HG03280 (cell line): ENCODE results near the gene GSTM2.

Experiments
- ATAC-seq: cut with Tn5 transposase; IDR thresholded peaks from one replicate; pipeline ENCODE4 v1.9.1; 2021; ENCODE audit warnings: mild to moderate bottlenecking, moderate library complexity; ENCODE audit not compliant: unreplicated experiment

Gene GSTM2

DNA sequence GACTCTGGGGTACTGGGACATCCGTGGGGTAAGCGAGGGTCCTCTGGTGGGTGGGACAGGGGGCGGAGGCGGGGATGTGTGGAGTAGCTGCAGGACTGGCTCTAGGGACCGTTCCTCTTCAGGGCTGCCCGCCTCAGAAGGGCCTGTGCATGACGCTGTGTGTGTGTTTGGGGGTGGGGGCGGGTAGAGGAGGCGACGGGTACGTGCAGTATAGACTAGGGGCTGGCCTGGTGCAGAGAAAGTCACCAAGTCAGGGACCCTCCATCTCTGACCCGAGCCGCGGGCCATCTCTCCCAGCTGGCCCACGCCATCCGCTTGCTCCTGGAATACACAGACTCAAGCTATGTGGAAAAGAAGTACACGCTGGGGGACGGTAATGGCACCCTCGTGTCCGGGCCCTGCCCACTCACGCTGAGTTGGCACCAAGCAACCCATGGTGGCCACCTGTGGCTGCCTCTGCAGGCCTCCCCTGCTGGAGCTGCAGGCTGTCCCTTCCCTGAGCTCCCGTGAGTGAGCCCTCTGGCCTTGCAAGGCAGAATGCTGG, 44.5 kb downstream of the GSTM2 start:
- no peak for ATAC-seq

DNA sequence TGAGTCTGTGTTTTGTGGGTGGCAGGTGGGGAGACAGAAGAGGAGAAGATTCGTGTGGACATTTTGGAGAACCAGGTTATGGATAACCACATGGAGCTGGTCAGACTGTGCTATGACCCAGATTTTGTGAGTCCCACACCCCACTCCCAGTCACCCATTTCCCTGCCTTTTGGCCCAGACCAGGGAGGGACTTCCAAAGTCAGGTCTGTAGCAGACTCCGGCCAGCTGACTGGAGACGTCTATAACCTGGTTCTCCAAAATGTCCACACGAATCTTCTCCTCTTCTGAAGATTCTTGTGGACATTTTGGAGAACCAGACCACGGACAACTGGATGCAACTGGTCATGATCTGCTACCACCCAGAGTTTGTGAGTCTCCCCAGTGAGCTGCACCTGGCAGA, 45.8 kb downstream of the GSTM2 start:
- ATAC-seq = no peak

DNA sequence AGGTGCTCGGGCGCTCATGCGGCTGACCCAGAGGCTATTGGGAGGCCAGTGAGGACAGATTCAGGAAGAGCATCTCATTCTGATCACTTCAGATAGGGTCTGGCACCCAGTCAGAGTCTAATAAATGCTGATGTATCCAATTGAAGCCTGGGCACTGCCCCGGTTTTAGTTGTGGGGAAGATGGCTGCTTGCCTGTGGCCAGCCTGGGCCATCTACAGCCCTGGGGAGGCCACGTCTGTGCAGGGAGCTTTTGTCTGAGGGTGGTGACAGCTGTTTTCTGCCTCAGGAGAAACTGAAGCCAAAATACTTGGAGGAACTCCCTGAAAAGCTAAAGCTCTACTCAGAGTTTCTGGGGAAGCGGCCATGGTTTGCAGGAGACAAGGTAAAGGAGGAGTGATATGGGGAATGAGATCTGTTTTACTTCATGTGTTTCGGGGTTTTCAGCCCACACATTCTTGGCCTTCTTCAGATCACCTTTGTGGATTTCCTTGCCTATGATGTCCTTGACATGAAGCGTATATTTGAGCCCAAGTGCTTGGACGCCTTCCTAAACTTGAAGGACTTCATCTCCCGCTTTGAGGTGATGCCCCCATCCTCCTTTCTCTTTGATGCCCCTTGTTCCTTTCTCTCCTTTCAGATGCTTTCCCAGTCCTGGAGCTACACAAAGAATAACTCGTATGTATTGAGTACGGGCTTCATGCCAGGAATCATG, 47.0 kb downstream of the GSTM2 start:
- no peak for ATAC-seq

DNA sequence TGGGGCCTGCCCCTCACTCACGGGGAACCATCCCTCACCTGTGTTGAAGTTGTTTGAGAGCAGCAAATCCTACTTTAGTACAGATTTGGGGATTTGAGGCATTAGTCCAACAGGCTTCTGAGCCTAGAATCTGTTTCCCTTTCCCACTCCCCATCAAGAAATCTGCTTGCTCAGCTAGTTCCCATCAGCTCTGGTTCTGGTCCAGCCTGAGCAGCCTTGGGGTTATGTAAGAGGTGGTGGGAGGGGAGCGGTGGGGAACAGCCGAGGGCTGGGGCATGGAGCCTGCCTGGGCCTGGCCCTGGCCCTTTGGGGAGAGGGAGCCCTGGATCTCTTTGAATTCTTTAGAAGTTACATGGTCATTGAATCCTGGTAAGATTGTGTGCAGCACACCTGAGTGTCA, 48.3 kb downstream of the GSTM2 start:
- no peak for ATAC-seq

DNA sequence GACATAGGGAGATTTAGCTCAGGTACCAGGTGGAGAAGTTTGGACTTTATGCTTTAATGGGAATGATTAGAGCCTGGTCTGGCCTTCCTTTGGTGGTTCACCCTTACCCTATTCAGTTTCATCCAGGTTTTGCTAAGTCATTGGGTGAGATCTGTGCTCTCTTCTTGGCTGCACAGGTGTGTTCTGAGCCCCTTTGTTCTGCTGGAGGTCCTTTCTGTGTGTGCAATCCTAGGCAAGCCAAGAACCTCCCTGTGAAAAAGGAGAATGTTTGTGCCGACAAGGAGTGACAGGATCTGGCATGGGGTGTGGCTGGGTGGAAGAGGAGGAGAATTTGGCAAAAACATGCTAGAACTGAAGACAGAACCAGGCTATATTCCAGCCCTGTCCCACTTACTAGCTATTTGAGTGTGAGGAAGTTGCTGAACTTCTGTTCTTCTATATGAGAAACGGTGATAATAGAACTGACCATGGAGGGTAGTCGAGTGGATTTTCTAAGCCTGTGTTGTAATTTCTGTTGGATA, 48.8 kb downstream of the GSTM2 start:
- ATAC-seq = no peak

DNA sequence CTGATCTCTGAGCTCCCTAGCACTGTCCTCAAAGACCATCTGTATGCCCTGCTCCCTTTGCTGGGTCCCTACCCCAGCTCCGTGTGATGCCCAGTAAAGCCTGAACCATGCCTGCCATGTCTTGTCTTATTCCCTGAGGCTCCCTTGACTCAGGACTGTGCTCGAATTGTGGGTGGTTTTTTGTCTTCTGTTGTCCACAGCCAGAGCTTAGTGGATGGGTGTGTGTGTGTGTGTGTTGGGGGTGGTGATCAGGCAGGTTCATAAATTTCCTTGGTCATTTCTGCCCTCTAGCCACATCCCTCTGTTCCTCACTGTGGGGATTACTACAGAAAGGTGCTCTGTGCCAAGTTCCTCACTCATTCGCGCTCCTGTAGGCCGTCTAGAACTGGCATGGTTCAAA, 49.9 kb downstream of the GSTM2 start:
- ATAC-seq = no peak

DNA sequence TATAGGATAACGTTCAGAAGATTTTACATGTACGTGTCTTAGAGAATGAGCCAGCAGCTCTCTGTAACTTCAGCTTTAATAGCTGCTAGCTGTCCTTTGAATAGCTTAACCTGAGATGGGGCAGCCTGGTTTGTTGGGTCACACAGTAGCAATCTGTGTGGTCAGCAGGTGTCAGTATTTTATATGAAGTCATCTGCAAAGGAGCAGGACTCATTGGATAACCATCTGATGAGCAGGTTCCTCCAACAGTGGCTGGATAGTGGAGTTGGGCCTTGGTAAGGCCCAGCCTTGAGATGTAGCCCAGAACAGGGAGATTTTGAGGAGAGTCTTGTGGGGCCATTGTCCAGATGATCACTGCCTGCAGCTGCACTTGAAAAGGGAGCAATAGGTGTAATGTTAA, 50.6 kb downstream of the GSTM2 start:
- ATAC-seq = no peak

DNA sequence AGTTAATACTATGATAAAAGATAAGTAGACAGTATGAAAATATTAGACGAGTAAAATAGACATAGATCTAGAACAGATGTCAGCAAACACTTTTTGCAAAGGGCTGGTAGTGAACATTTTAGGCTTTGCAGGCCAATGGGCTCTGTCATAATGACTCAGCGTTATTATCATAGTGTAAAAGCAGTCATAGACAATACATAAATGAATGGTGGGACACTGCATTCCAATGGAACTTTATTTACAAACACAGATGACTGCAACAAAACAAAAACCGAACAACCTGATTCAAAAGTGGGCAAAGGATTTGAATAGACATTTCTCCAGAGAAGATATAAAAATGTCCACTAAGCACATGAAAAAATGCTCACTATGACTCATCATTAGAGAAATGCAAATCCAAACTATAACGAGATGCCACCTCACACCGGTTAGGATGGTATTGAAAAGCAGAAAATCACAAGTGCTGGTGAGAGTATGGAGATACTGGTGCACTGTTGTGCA, 51.5 kb downstream of the GSTM2 start:
- ATAC-seq = no peak

DNA sequence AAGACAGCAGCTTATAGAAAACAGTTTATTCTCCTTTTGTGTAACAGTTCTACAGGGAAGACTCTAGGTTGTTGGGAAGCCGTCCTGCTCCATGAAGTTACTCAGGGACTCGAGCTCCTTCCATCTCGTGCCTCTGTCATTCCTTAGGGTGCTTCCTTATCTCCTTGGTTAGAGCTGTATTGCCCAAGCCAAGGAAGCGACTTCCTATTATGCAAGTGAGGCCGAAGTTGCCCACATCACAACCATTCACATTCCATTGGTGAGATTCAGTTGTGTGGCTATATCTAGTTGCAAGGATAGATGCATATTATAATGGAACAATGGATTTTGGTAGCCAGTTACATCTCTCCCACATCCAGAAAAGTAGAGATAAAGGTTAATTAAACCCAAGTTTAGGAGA, 53.2 kb downstream of the GSTM2 start:
- ATAC-seq = no peak

DNA sequence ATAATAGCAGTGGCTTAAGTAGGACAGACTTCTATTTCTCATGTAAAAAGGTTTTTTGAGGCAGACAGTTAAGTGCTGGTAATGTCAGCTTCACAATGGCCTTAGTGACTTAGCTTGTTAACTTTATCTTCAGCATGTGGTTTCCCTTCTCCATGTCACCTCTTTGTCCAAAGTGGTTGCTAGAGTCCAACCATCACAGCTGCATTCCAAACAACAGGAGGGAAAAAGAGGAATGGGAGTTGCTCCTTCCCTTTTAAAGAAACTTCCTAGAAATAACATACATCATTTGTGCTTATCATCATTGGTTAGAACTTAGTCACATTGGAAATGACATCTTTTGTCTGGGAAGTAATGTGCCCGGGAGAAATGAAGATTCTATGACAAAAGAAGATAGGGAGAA, 54.1 kb downstream of the GSTM2 start:
- no peak for ATAC-seq

DNA sequence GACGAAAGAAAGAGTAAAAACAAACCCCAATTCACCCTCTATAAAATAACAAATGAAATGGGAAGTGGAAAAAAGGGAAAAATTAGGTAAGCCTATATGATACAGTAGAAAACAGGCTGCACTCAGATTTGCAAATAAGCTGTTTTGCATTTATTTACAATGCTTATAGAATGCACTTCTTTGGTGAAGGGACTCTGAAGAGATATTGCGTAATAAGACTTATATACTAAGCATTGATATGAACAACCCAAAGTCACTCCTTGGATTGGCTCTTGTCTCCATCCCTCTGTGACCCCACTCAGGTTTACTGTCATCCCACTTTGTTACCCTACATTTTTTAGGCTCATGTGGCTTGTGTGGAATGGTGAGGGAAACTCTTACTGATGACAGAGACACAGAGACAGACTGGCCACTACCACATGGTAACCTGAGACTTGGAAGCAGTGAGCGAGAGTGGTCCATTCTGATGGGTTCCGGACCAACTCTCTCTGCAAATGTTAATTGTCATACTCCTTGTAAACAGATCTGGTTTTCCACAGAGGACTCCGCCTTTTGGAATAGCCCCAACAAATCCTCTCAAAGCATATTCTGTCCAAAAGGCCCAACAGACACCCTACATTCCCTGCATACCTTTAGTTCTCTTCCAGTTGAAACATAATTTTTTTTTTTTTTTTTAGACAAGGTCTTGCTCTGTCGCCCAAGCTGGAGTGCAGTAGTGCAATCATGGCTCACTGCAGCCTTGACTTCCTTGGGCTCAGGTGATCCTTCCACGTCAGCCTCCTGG, 55.2 kb downstream of the GSTM2 start:
- no peak for ATAC-seq
